ENCODE data around the gene TPM1.
A peak's percentile ranks its signal among the peaks of the same experiment; 100 is the strongest.

DNA sequence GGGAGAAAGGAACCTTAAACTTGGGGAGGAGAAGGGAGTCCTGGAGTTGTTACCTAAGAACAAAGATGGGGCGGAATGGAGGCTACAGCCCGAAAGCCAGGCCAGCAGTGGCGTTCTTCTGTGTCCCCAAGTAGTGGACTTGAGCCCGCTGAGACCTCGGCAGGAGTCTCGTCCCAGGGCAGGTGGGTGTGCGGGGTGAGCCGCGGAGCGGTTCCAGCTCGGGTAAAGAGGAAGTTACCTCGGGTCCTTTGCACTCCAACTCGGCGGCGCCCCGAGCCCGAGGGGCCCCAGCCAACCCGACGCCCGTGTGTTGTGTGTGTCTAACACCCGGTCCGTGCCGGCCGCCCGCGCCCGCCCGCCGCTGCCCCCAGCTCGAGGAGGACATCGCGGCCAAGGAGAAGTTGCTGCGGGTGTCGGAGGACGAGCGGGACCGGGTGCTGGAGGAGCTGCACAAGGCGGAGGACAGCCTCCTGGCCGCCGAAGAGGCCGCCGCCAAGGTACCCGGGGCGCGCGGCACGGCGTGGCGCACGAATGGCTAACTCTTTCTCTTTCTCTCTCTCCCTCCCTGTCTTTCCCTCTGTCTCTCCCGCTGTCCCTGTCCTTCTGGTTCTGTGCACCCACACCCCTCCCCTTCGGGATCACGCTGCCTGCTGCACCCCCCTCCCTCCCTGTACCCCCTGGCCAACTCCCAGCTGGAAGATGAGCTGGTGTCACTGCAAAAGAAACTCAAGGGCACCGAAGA, 959 bp downstream of the TPM1 start:
- TF ChIP-seq CTCF (IDR thresholded peaks at IDR 0.05) = no peak
- TF ChIP-seq POLR2AphosphoS5 (IDR thresholded peaks at IDR 0.05; ENCODE audit: insufficient read depth in 1 of 2, low read depth in 1 of 2) = peak in 1 of 2 donors; percentile 56

Data from vagina (tissue), 2 donors.